ENCODE data around the gene DBX2. TPM values are rescaled to one million over a fixed set of nuclear protein-coding genes. Genes with fewer than 3 reads are reported as not detected.

The DBX2 gene
- total RNA-seq, 5 donors from 2014 or later (not counting 1 experiment from before 2014, with no cell fraction given), result not detected

DNA sequence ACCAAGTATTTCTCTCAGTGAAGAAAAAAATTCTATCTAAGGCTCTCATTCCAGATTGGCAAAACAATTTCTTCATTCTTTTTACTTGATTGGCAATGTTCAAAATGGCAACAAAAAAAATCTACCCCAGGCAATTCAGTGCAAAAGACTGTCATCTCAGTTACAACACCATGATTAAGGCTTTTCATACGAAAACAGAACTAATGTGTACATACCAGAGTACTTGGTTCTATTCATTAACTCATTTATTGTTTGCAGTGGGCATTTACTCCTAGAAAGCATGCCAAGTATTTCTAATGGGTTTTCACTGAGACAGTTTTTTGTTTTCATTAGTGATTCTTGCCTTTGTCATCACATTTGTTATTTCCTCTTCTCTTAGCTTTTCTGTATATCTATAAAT is 33.0 kb downstream of the DBX2 start:
- POLR2A ChIA-PET, result no interaction called here
- H3K36me3 ChIP-seq (ENCODE audit: control insufficient read depth in 2 of 2, extremely low read depth in 1 of 2, insufficient read depth in 1 of 2, low read length in 1 of 2), result no peaks in the 10 kb centered on the region
- Mint-ChIP-seq H3K27ac (no peak overlapping the region), H3K9me3 (peaks cover 5 to 21% (median 15%) of the 10 kb centered on the region in 3 donors), H3K4me1 (no peaks in the 10 kb centered on the region), H3K4me3 (no peak overlapping the region), H3K27me3 (peaks cover 3 to 4% of the 10 kb centered on the region in 2 donors), H3K36me3 (no peaks in the 10 kb centered on the region)
- WGBS (ENCODE audit: insufficient coverage), result no CpG with 5 or more reads among the region's 1 CpG
- no peaks in the 10 kb centered on the region for H3K4me1 ChIP-seq (ENCODE audit: control insufficient read depth in 1 of 2, extremely low read depth in 1 of 2, insufficient read depth in 2 of 2, low read length in 2 of 2)
- H3K4me3 ChIP-seq (ENCODE audit: control insufficient read depth in 1 of 2, extremely low read depth in 1 of 2, low read length in 1 of 2), result no peak overlapping the region
- no peaks in the 10 kb centered on the region for H3K9me3 ChIP-seq
- no peak for DNase-seq
- CTCF ChIA-PET, result no interaction called here
- no peak for ATAC-seq (replicated peaks in 1 of 4)
- no peak overlapping the region for H3K27ac ChIP-seq (ENCODE audit: low read length)
- H3K27me3 ChIP-seq (replicated peaks in 1 of 2; ENCODE audit: control insufficient read depth in 2 of 2, extremely low read depth in 1 of 2, insufficient read depth in 2 of 2, low read length in 1 of 2), result no peaks in the 10 kb centered on the region

GRCh38 chr12:45014396-45014795 is 36.5 kb downstream of the DBX2 start:
- H3K4me3 ChIP-seq (ENCODE audit: control insufficient read depth in 1 of 2, extremely low read depth in 1 of 2, low read length in 1 of 2), result no peak overlapping the region
- DNase-seq, result no peak
- H3K36me3 ChIP-seq (ENCODE audit: control insufficient read depth in 2 of 2, extremely low read depth in 1 of 2, insufficient read depth in 1 of 2, low read length in 1 of 2), result no peaks in the 10 kb centered on the region
- ChIA-PET CTCF (no interaction called here), POLR2A (no interaction called here)
- Mint-ChIP-seq H3K4me1 (no peaks in the 10 kb centered on the region), H3K36me3 (no peaks in the 10 kb centered on the region), H3K27me3 (peaks cover under 1 to 6% of the 10 kb centered on the region in 2 donors), H3K4me3 (no peak overlapping the region), H3K27ac (no peak overlapping the region), H3K9me3 (peaks cover 0 to 10% (median 7%) of the 10 kb centered on the region in 3 donors)
- no peaks in the 10 kb centered on the region for H3K9me3 ChIP-seq
- no peak for ATAC-seq (replicated peaks in 1 of 4)
- H3K4me1 ChIP-seq (ENCODE audit: control insufficient read depth in 1 of 2, extremely low read depth in 1 of 2, insufficient read depth in 2 of 2, low read length in 2 of 2), result no peaks in the 10 kb centered on the region
- no CpG with 5 or more reads among the region's 1 CpG for WGBS (ENCODE audit: insufficient coverage)
- H3K27ac ChIP-seq (ENCODE audit: low read length), result no peak overlapping the region
- H3K27me3 ChIP-seq (replicated peaks in 1 of 2; ENCODE audit: control insufficient read depth in 2 of 2, extremely low read depth in 1 of 2, insufficient read depth in 2 of 2, low read length in 1 of 2), result no peaks in the 10 kb centered on the region

DNA sequence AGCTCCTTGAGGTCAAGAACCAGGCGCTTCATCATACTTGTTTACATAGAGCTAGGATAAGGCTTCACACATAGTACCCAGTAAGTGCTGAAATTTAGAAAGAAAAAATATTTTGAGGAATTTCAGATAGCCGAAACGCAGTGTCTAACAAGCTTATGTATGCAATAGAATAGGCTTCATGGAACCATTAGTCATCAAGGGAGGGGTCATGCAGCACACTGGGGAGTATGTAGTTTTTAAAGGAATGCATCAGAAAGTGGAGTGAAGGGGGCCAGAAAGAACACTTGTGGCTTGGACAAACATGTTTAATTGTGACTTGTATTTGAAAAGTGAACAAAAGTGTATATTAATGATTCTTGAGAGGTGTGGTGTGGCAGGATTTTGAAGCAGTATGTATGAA is 38.1 kb downstream of the DBX2 start:
- no peak for ATAC-seq (replicated peaks in 1 of 4)
- Histone ChIP-seq H3K4me3 (ENCODE audit: control insufficient read depth in 1 of 2, extremely low read depth in 1 of 2, low read length in 1 of 2) (no peak overlapping the region), H3K27ac (ENCODE audit: low read length) (no peak overlapping the region), H3K4me1 (ENCODE audit: control insufficient read depth in 1 of 2, extremely low read depth in 1 of 2, insufficient read depth in 2 of 2, low read length in 2 of 2) (no peaks in the 10 kb centered on the region), H3K27me3 (replicated peaks in 1 of 2; ENCODE audit: control insufficient read depth in 2 of 2, extremely low read depth in 1 of 2, insufficient read depth in 2 of 2, low read length in 1 of 2) (no peaks in the 10 kb centered on the region), H3K9me3 (no peaks in the 10 kb centered on the region), H3K36me3 (ENCODE audit: control insufficient read depth in 2 of 2, extremely low read depth in 1 of 2, insufficient read depth in 1 of 2, low read length in 1 of 2) (no peaks in the 10 kb centered on the region)
- no peaks in the 10 kb centered on the region for H3K36me3 Mint-ChIP-seq
- DNase-seq, result no peak
- H3K27ac Mint-ChIP-seq, result no peak overlapping the region
- ChIA-PET POLR2A (no interaction called here), CTCF (no interaction called here)
- H3K9me3 Mint-ChIP-seq, result no peaks in the 10 kb centered on the region
- 83% methylated on average over 2 of the region's 3 CpGs for WGBS (ENCODE audit: insufficient coverage)
- no peak overlapping the region for H3K4me3 Mint-ChIP-seq
- no peaks in the 10 kb centered on the region for H3K4me1 Mint-ChIP-seq
- H3K27me3 Mint-ChIP-seq, result peaks cover 2 to 7% of the 10 kb centered on the region in 2 donors

DNA sequence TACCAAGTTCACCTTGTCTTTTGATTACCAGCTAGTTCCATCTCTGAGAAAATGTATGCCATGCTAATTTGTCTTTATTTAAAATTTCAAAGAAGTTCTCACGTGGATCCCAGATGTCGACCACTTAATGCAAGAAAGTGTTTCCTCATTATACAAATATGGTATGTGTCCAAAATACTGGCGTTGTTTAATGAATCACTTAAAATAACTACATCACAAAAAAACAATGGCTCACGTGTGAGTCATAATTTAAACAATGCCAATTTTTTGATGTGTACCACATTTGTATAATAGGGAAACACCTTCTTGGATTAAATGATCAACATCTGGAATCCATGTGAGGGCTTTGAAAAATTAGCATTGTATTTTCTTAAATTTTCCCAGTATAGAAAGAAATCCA is 40.8 kb downstream of the DBX2 start:
- Histone ChIP-seq H3K27ac (ENCODE audit: low read length) (no peak overlapping the region), H3K36me3 (ENCODE audit: control insufficient read depth in 2 of 2, extremely low read depth in 1 of 2, insufficient read depth in 1 of 2, low read length in 1 of 2) (no peaks in the 10 kb centered on the region), H3K4me1 (ENCODE audit: control insufficient read depth in 1 of 2, extremely low read depth in 1 of 2, insufficient read depth in 2 of 2, low read length in 2 of 2) (no peaks in the 10 kb centered on the region), H3K27me3 (replicated peaks in 1 of 2; ENCODE audit: control insufficient read depth in 2 of 2, extremely low read depth in 1 of 2, insufficient read depth in 2 of 2, low read length in 1 of 2) (no peaks in the 10 kb centered on the region), H3K4me3 (ENCODE audit: control insufficient read depth in 1 of 2, extremely low read depth in 1 of 2, low read length in 1 of 2) (no peak overlapping the region), H3K9me3 (no peaks in the 10 kb centered on the region)
- ChIA-PET POLR2A (no interaction called here), CTCF (no interaction called here)
- no peak overlapping the region for H3K27ac Mint-ChIP-seq
- no peaks in the 10 kb centered on the region for H3K9me3 Mint-ChIP-seq
- DNase-seq (no peak), ATAC-seq (replicated peaks in 1 of 4) (no peak)
- H3K4me3 Mint-ChIP-seq, result no peak overlapping the region
- H3K27me3 Mint-ChIP-seq, result peaks cover 2 to 7% of the 10 kb centered on the region in 2 donors
- WGBS (ENCODE audit: insufficient coverage), result no CpG with 5 or more reads among the region's 4 CpGs
- no peaks in the 10 kb centered on the region for H3K36me3 Mint-ChIP-seq
- no peaks in the 10 kb centered on the region for H3K4me1 Mint-ChIP-seq

GRCh38 chr12:45008211-45008610 is 42.7 kb downstream of the DBX2 start:
- POLR2A ChIA-PET, result no interaction called here
- H3K27me3 Mint-ChIP-seq, result peaks cover 2 to 7% of the 10 kb centered on the region in 2 donors

GRCh38 chr12:44999355-44999754 is 51.5 kb downstream of the DBX2 start:
- CTCF ChIA-PET, result no interaction called here
- Histone ChIP-seq H3K4me3 (ENCODE audit: control insufficient read depth in 1 of 2, extremely low read depth in 1 of 2, low read length in 1 of 2) (no peak overlapping the region), H3K27ac (ENCODE audit: low read length) (no peak overlapping the region), H3K4me1 (ENCODE audit: control insufficient read depth in 1 of 2, extremely low read depth in 1 of 2, insufficient read depth in 2 of 2, low read length in 2 of 2) (no peaks in the 10 kb centered on the region), H3K36me3 (ENCODE audit: control insufficient read depth in 2 of 2, extremely low read depth in 1 of 2, insufficient read depth in 1 of 2, low read length in 1 of 2) (no peaks in the 10 kb centered on the region), H3K27me3 (replicated peaks in 1 of 2; ENCODE audit: control insufficient read depth in 2 of 2, extremely low read depth in 1 of 2, insufficient read depth in 2 of 2, low read length in 1 of 2) (no peaks in the 10 kb centered on the region), H3K9me3 (no peaks in the 10 kb centered on the region)
- POLR2A ChIA-PET, result interaction anchor here in 1 of 2 donors (0.6 kb wide), 1 partner anchor 15 kb away, joined by 3 read pairs; no protein-coding TSS in a partner anchor
- no peaks in the 10 kb centered on the region for H3K4me1 Mint-ChIP-seq
- DNase-seq, result no peak
- peaks cover 7 to 13% of the 10 kb centered on the region in 2 donors for H3K27me3 Mint-ChIP-seq
- H3K4me3 Mint-ChIP-seq, result no peak overlapping the region
- H3K9me3 Mint-ChIP-seq, result peaks cover 0 to 3% (median 0%) of the 10 kb centered on the region in 3 donors
- H3K27ac Mint-ChIP-seq, result no peak overlapping the region
- H3K36me3 Mint-ChIP-seq, result no peaks in the 10 kb centered on the region
- no peak for ATAC-seq (replicated peaks in 1 of 4)

More at GRCh38 chr12:45008211-45008610, 42.7 kb downstream of the DBX2 start:
- CTCF ChIA-PET, result no interaction called here
- Mint-ChIP-seq H3K36me3 (no peaks in the 10 kb centered on the region), H3K27ac (no peak overlapping the region), H3K4me3 (no peak overlapping the region), H3K4me1 (no peaks in the 10 kb centered on the region), H3K9me3 (no peaks in the 10 kb centered on the region)
- ATAC-seq (replicated peaks in 1 of 4) (no peak), DNase-seq (no peak)
- H3K27ac ChIP-seq (ENCODE audit: low read length), result no peak overlapping the region
- no peaks in the 10 kb centered on the region for H3K36me3 ChIP-seq (ENCODE audit: control insufficient read depth in 2 of 2, extremely low read depth in 1 of 2, insufficient read depth in 1 of 2, low read length in 1 of 2)
- no peaks in the 10 kb centered on the region for H3K4me1 ChIP-seq (ENCODE audit: control insufficient read depth in 1 of 2, extremely low read depth in 1 of 2, insufficient read depth in 2 of 2, low read length in 2 of 2)
- H3K9me3 ChIP-seq, result no peaks in the 10 kb centered on the region
- no peaks in the 10 kb centered on the region for H3K27me3 ChIP-seq (replicated peaks in 1 of 2; ENCODE audit: control insufficient read depth in 2 of 2, extremely low read depth in 1 of 2, insufficient read depth in 2 of 2, low read length in 1 of 2)
- no peak overlapping the region for H3K4me3 ChIP-seq (ENCODE audit: control insufficient read depth in 1 of 2, extremely low read depth in 1 of 2, low read length in 1 of 2)

DNA sequence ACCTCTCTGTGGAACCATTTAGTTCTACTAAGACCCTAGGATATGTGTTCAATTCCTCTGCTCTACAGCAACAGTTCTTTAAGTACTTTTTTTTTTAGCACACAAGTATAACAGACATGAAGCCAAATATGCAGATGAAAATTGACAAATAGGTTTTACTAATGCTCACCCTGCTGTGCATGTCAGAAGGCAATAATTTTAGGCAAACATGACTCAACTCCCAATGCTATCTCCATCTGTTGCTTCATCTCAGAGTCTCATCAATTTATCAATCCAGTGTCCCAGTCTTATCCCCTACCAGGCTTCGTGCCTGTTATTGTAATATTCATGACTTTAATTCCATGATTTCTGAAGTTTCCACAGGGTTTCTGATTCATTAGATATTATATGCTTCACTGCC is 57.7 kb downstream of the DBX2 start:
- WGBS (ENCODE audit: insufficient coverage), result no CpG with 5 or more reads among the region's 1 CpG
- H3K4me1 Mint-ChIP-seq, result no peaks in the 10 kb centered on the region
- Histone ChIP-seq H3K9me3 (no peaks in the 10 kb centered on the region), H3K4me3 (ENCODE audit: control insufficient read depth in 1 of 2, extremely low read depth in 1 of 2, low read length in 1 of 2) (no peak overlapping the region), H3K36me3 (ENCODE audit: control insufficient read depth in 2 of 2, extremely low read depth in 1 of 2, insufficient read depth in 1 of 2, low read length in 1 of 2) (no peaks in the 10 kb centered on the region), H3K27me3 (replicated peaks in 1 of 2; ENCODE audit: control insufficient read depth in 2 of 2, extremely low read depth in 1 of 2, insufficient read depth in 2 of 2, low read length in 1 of 2) (peaks cover 0 to 2% of the 10 kb centered on the region in 2 experiments), H3K4me1 (ENCODE audit: control insufficient read depth in 1 of 2, extremely low read depth in 1 of 2, insufficient read depth in 2 of 2, low read length in 2 of 2) (no peaks in the 10 kb centered on the region), H3K27ac (ENCODE audit: low read length) (no peak overlapping the region)
- no peaks in the 10 kb centered on the region for H3K36me3 Mint-ChIP-seq
- peaks cover 0 to 3% (median 0%) of the 10 kb centered on the region in 3 donors for H3K9me3 Mint-ChIP-seq
- no peak overlapping the region for H3K4me3 Mint-ChIP-seq
- peaks cover 7 to 8% of the 10 kb centered on the region in 2 donors for H3K27me3 Mint-ChIP-seq
- DNase-seq, result no peak
- H3K27ac Mint-ChIP-seq, result no peak overlapping the region
- ChIA-PET POLR2A (no interaction called here), CTCF (no interaction called here)
- ATAC-seq (replicated peaks in 1 of 4), result no peak

All from T-cell (primary cell).